ENCODE results near the gene MPC1.

Gene MPC1

DNA sequence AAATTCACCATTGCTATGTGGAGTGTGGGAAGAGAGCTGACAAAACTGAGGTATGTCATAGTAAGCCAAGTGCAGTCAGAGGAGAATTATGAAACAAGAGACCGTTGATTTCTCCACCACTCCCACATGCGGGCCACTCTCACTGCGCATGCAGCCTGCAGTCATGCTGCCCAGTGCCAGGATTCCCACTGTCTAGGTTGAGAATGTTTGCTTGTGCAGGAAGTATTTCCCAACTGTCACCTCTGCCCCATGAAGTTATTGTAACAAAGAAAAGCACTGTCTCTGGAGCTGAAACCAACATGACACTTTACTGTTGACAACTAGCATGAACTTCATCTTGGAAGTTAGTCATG lies 21.7 kb downstream of the MPC1 start:
- no peak for DNase-seq (ENCODE audit: low read depth)
- no peak overlapping the region for H3K4me3 ChIP-seq (ENCODE audit: control insufficient read depth, low read depth, low read length)
- TF ChIP-seq, protein P1, sequence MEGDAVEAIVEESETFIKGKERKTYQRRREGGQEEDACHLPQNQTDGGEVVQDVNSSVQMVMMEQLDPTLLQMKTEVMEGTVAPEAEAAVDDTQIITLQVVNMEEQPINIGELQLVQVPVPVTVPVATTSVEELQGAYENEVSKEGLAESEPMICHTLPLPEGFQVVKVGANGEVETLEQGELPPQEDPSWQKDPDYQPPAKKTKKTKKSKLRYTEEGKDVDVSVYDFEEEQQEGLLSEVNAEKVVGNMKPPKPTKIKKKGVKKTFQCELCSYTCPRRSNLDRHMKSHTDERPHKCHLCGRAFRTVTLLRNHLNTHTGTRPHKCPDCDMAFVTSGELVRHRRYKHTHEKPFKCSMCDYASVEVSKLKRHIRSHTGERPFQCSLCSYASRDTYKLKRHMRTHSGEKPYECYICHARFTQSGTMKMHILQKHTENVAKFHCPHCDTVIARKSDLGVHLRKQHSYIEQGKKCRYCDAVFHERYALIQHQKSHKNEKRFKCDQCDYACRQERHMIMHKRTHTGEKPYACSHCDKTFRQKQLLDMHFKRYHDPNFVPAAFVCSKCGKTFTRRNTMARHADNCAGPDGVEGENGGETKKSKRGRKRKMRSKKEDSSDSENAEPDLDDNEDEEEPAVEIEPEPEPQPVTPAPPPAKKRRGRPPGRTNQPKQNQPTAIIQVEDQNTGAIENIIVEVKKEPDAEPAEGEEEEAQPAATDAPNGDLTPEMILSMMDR (IDR thresholded peaks at IDR 0.05; ENCODE audit: control insufficient read depth, insufficient read depth, low read depth, low read length, missing control alignments), result no peak

DNA sequence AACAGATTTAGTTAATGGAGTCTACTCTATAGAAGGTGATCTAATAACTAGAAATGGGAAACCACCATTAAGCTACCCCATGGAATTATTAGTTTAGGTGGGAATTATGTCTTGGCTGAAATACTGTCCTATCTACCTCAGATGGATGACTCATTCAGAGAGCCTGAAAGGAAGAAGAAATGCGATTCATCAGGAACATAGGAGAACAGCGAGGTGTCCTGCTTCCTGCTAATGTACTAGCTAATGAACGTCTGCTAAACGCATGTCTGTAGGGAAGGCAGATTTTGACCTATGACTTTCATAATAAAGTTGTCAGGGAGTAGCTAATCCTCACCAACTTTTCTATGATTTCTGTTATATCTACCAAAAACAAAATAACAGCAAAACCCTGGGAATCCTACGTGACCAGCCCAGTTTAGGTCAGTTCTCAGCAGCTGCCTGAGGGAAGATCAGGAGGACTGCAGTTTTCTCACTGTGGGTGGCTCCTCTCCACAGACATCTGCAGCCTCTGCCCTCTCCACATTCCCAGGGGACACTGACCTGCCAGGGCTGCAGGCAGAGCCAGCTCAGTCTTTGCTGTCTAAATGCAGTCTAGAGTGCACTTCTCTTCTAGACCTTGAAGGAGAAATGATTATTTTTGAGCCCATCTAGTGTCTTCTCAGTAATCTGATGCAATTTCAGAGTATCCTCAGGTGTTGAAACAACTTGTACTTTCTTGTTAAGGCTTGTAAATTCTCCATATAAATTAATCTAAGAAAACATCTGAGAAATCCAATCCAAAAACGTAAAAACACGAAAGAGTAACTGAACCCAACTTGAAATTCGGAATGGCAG lies 22.3 kb downstream of the MPC1 start:
- no peak overlapping the region for H3K4me3 ChIP-seq (ENCODE audit: control insufficient read depth, low read depth, low read length)
- no peak for DNase-seq (ENCODE audit: low read depth)
- TF ChIP-seq, protein P1 (IDR thresholded peaks at IDR 0.05; ENCODE audit: control insufficient read depth, insufficient read depth, low read depth, low read length, missing control alignments), result no peak

DNA sequence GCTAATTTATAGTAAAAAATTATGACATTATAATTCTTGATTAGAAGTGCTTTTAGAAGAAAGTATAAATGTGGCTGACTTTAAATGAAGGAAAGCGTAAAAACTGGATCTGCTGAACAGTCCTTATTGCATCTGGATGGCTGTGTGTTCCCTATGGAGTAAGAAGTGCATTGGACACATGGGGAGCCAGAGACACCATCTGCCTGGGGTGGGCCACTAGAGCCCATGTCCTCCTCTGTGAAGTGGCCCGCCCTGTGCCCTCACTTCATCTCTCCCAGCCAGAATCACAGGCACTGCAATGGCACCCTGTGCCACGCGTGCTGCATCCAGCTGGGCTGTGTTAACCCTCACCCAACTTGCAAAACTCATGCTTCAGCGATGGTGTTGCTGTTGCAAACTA lies 27.2 kb downstream of the MPC1 start:
- TF ChIP-seq, protein P1 (IDR thresholded peaks at IDR 0.05; ENCODE audit: control insufficient read depth, insufficient read depth, low read depth, low read length, missing control alignments), result no peak
- DNase-seq (ENCODE audit: low read depth), result no peak
- H3K4me3 ChIP-seq (ENCODE audit: control insufficient read depth, low read depth, low read length), result no peak overlapping the region

DNA sequence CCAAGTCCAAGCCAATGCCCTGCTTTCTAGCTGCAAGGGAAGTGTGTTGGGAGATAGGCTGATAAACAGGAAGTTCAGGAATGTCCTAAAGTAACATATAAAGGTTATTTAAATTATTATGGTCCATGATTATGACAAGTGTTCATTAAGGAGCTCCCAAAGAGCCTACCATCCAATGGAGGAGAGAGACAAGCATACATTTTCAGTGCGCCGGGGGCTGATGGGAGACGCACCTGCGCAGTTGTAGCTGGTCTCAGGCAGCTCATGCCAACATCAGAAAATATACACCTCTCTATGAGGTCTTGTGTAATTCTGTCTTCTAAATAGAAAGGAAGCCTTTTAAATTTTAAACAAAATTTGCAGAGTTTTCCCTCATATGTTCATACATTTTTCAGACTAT lies 27.8 kb downstream of the MPC1 start:
- no peak overlapping the region for H3K4me3 ChIP-seq (ENCODE audit: control insufficient read depth, low read depth, low read length)
- TF ChIP-seq, protein P1 (IDR thresholded peaks at IDR 0.05; ENCODE audit: control insufficient read depth, insufficient read depth, low read depth, low read length, missing control alignments), result no peak
- DNase-seq (ENCODE audit: low read depth), result no peak

DNA sequence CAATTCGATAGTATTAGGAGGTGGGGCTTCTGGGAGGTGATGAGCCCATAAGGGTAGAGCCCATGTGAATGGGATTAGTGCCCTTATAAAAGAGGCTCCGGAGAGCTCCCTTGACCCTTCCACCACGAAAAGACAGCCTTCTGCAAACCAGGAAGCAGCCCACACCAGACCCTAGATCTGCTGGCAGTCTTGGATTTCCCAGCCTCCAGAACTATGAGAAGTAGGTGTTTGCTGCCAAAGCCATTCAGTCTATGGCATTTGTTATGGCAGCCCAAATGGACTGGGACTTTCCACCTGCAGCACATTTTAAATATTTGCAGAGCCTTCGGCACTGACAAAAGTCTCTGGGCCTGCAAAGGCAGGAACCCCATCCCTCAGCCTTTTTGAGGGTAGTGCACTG lies 28.6 kb downstream of the MPC1 start:
- no peak overlapping the region for H3K4me3 ChIP-seq (ENCODE audit: control insufficient read depth, low read depth, low read length)
- TF ChIP-seq, protein P1 (IDR thresholded peaks at IDR 0.05; ENCODE audit: control insufficient read depth, insufficient read depth, low read depth, low read length, missing control alignments), result no peak
- no peak for DNase-seq (ENCODE audit: low read depth)

DNA sequence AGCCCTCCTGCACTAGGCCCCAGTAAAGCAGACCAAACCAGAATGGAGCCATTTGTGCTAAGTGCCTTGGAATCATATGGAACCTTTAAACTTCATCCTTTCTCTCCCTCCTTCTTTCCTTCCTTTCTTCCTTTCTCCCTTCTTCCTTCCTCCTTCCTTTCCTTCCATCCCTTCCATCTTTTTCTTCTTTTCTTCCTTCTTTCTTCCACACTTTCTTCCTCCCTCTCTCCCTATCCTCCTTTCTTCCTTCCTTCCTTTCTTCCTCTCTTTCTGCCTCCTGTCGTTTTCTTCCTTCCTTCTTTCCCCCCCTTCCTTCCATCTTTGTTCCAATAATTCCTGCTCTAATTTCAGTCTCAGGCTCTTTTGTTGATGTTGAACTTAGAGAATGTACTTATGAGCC lies 29.2 kb downstream of the MPC1 start:
- DNase-seq (ENCODE audit: low read depth), result no peak
- TF ChIP-seq, protein P1 (IDR thresholded peaks at IDR 0.05; ENCODE audit: control insufficient read depth, insufficient read depth, low read depth, low read length, missing control alignments), result no peak
- no peak overlapping the region for H3K4me3 ChIP-seq (ENCODE audit: control insufficient read depth, low read depth, low read length)

Data from AG09309 (cell line).